SJSA1 (cell line): ENCODE measurements around the gene SENP7. TPM values are rescaled to one million over a fixed set of nuclear protein-coding genes. Genes with fewer than 3 reads are reported as not detected.

ENCODE experiments used
- DNase-seq, 2 experiments: peaks; one replicate each; pipeline ENCODE4 v3.0.0-alpha.2; 2015 to 2020; ENCODE audit warnings: low spot score in 2 of 2, low read depth in 1 of 2
- H3K27ac ChIP-seq: fragments of 250-450 bp; sonication (Bioruptor Pico); 2 replicates; pipeline ENCODE4 v1.5.1; 2020; ENCODE audit warnings: mild to moderate bottlenecking, moderate library complexity
- H3K27me3 ChIP-seq: fragments of 250-450 bp; sonication (Bioruptor Pico); replicated peaks from 2 replicates; pipeline ENCODE4 v1.5.1; 2020; ENCODE audit warnings: mild to moderate bottlenecking, moderate library complexity
- H3K36me3 ChIP-seq: fragments of 250-450 bp; sonication (Bioruptor Pico); 2 replicates; pipeline ENCODE4 v1.5.1; 2020; ENCODE audit warnings: mild to moderate bottlenecking
- H3K4me1 ChIP-seq: fragments of 250-450 bp; sonication (Bioruptor Pico); replicated peaks from 2 replicates; pipeline ENCODE4 v1.6.1; 2021; ENCODE audit warnings: mild to moderate bottlenecking
- H3K4me3 ChIP-seq: fragments of 250-450 bp; sonication (Bioruptor Pico); 2 replicates; pipeline ENCODE4 v1.5.1; 2020; ENCODE audit warnings: mild to moderate bottlenecking
- H3K9me3 ChIP-seq: fragments of 250-450 bp; sonication (Bioruptor Pico); replicated peaks from 2 replicates; pipeline ENCODE4 v1.5.1; 2020; ENCODE audit warnings: mild to moderate bottlenecking
- total RNA-seq: library from RNA; depleted of rRNA; stranded (reverse); fragments of >200 nt; shearing (Covaris generic); gene quantifications from 2 replicates; pipeline ENCODE4 v1.2.3, GENCODE V29; 2014; rRNA removed

The SENP7 gene
- total RNA-seq, 1 experiment from 2014 or later: 15.9 TPM

DNA sequence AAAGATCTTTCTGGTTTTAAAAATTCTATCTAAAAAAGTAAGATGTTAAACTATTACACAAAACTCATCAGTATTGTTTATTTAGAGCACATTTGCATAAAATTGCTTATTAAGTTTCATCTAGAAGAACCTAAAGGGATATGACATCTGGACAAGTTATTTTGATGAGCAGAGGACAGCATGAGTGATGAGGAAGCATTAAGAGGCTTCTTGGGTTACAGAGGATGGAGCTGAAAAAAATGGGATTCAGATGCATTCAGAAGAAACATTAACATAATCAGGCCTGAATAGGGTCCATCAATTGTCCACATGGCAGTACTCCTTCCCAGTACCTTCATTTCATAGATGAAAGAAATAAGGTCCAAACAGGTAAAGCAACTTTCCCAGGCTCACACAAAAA, 234.3 kb downstream of the SENP7 start:
- Histone ChIP-seq H3K4me3 (no peak overlapping the region), H3K27me3 (no peaks in the 10 kb centered on the region), H3K36me3 (no peaks in the 10 kb centered on the region), H3K4me1 (peaks cover 12% of the 10 kb centered on the region), H3K27ac (no peak overlapping the region), H3K9me3 (no peaks in the 10 kb centered on the region)
- DNase-seq: no peak

Other genes starting within 250 kb of the SENP7 start
- gene IMPG2, start 192.6 kb downstream of the SENP7 start, total RNA-seq: 0.05 and 0.09 TPM in 2 replicates
- 28.4 and 29.2 TPM in 2 replicates for gene TRMT10C, start 48.7 kb upstream of the SENP7 start, total RNA-seq
- 65.0 and 87.8 TPM in 2 replicates for gene PCNP, start 61.0 kb upstream of the SENP7 start, total RNA-seq
- gene ZBTB11, start 163.9 kb upstream of the SENP7 start, total RNA-seq: 13.1 and 21.1 TPM in 2 replicates
- 1,079 and 1,363 TPM in 2 replicates for gene RPL24, start 173.5 kb upstream of the SENP7 start, total RNA-seq
- gene CEP97, start 211.4 kb upstream of the SENP7 start, total RNA-seq: 16.8 and 20.8 TPM in 2 replicates